ENCODE results near the gene RPS6KA1. TPM values are rescaled to one million over a fixed set of nuclear protein-coding genes. Genes with fewer than 3 reads are reported as not detected.
"Not testable (repeated sequence)": the region's sequence is repeated elsewhere in the genome, so short reads cannot be mapped to it uniquely, and the experiment has no call there.

RPS6KA1 gene
- total and polyA plus RNA-seq, 8 donors, result 13.6 to 32.2 (median 18.4) TPM

DNA sequence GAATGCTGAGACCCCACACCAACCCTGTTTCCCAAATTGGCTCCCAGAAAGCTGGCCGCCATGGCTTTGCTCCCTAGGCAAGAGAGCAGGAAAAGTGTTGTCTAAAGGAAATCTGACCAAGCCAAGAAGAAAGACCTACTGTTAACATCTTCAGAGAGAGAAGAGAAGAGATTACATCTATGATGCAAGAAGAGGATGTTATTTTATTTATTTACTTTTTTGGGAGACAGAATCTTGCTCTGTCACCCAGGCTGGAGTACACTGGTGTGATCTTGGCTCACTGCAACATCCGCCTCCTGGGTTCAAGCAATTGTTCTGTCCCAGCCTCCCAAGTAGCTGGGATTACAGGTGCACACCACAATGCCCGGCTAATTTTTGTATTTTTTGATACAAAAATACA is 35.6 kb upstream of the RPS6KA1 start:
- WGBS, 2 donors, result 85 to 93% methylated on average over 3 of the region's 3 CpGs
- intact Hi-C loops (cut with DNase I), result no loop called here

DNA sequence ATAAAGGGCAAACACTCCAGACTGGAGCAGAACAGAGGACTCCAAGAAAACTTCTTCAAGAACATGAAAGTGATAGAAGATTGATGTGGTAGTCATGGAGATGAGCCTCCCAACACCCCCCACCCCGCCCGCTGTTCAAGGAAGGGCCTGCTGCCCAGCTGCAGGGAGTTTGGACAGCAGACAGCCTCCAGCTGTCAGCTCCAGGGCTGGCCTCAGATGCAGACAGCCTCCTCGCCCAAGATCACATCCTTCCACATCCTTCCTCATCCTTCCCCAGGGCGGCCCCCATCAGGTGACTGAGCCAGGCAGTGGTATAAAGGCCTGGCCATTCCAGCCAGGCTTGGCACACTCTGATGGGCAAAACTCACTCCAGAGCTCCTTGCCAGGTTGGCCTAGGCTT is 32.7 kb upstream of the RPS6KA1 start:
- WGBS, 2 donors, result 76 to 88% methylated on average over 4 of the region's 4 CpGs
- ATAC-seq (no peak), DNase-seq (no peak), FAIRE-seq (no peak)
- intact Hi-C loops (cut with DNase I), result no loop called here
- H3K27ac ChIP-seq, result no peak overlapping the region
- H3K27me3 ChIP-seq, result no peaks in the 10 kb centered on the region
- H3K4me1 ChIP-seq, result peaks cover 0 to 6% (median 0%) of the 10 kb centered on the region in 3 donors
- TF ChIP-seq, protein P1, sequence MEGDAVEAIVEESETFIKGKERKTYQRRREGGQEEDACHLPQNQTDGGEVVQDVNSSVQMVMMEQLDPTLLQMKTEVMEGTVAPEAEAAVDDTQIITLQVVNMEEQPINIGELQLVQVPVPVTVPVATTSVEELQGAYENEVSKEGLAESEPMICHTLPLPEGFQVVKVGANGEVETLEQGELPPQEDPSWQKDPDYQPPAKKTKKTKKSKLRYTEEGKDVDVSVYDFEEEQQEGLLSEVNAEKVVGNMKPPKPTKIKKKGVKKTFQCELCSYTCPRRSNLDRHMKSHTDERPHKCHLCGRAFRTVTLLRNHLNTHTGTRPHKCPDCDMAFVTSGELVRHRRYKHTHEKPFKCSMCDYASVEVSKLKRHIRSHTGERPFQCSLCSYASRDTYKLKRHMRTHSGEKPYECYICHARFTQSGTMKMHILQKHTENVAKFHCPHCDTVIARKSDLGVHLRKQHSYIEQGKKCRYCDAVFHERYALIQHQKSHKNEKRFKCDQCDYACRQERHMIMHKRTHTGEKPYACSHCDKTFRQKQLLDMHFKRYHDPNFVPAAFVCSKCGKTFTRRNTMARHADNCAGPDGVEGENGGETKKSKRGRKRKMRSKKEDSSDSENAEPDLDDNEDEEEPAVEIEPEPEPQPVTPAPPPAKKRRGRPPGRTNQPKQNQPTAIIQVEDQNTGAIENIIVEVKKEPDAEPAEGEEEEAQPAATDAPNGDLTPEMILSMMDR (IDR thresholded peaks at IDR 0.05), result no peak
- no peak overlapping the region for H3K4me3 ChIP-seq
- no peaks in the 10 kb centered on the region for H3K9me3 ChIP-seq
- no peaks in the 10 kb centered on the region for H3K36me3 ChIP-seq

More for the DNA sequence above, 35.6 kb upstream of the RPS6KA1 start:
- Histone ChIP-seq H3K4me3 (no peak overlapping the region), H3K4me1 (no peaks in the 10 kb centered on the region), H3K27ac (no peak overlapping the region), H3K36me3 (no peaks in the 10 kb centered on the region), H3K9me3 (no peaks in the 10 kb centered on the region), H3K27me3 (no peaks in the 10 kb centered on the region)
- TF ChIP-seq, protein P1 (IDR thresholded peaks at IDR 0.05), result no peak
- ATAC-seq, result no peak
- no peak for DNase-seq
- no peak for FAIRE-seq

DNA sequence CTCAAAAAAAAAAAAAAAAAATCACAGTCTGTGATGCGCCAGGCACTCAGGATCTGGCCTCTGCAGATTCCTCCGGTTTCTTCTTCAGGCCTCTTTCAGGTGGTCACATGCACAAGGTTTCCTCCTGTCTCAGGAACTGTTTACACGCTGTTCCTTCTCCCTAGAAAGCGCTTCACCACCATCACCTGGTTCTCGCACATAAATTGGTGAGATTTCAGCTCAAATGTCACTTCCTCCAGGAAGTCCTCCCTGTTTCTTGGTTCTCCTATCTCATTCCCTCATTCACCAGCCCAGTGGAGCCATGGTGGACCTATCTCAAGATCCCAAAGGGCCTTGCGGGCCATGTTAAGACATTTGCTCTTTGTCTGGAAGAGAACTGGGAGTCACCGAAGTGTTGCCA is 30.7 kb upstream of the RPS6KA1 start:
- no peak for ATAC-seq
- no peaks in the 10 kb centered on the region for H3K27me3 ChIP-seq
- H3K36me3 ChIP-seq, result no peaks in the 10 kb centered on the region
- FAIRE-seq, result no peak
- DNase-seq, result no peak
- no peaks in the 10 kb centered on the region for H3K9me3 ChIP-seq
- no peak overlapping the region for H3K27ac ChIP-seq
- H3K4me3 ChIP-seq, result no peak overlapping the region
- intact Hi-C loops (cut with DNase I), result no loop called here
- TF ChIP-seq, protein P1 (IDR thresholded peaks at IDR 0.05), result no peak
- WGBS, 2 donors, result 88 to 95% methylated on average over 7 of the region's 7 CpGs
- peaks cover 0 to 8% (median 0%) of the 10 kb centered on the region in 3 donors for H3K4me1 ChIP-seq

DNA sequence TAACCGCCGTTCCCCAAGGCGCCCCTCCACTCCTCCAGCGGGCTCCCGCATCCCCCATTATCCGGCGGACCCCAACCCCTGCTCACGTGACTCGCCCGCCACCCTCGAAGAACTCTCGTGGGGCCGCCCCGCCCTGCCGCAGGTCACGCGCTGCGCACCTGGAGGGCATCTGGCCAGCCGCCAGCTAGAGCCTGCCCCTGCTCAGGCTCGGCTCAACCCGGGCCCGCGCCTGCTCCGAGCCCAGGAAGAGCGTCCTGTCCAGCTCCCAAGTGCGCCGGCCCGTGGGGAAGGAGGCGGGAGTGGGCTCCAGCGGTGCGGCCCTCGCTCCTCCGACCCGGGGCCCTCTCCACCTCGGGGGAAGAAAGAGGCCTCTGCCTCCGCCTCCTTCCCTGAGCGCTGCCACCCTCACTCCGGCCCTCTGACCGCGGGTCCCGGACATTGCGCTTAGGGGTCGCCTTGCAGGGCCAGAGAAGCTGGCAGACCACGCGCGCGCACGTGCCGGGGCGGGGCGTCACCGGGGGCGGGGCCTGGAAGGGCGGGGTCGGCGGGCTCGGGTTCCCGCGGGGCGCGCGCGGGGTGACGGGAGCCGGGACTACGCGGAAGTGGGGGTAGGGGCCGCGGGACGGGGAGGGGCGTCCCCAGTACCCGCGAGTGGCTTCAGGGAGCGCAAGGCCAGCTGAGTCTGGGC is 28.9 kb upstream of the RPS6KA1 start:
- FAIRE-seq, result no peak

DNA sequence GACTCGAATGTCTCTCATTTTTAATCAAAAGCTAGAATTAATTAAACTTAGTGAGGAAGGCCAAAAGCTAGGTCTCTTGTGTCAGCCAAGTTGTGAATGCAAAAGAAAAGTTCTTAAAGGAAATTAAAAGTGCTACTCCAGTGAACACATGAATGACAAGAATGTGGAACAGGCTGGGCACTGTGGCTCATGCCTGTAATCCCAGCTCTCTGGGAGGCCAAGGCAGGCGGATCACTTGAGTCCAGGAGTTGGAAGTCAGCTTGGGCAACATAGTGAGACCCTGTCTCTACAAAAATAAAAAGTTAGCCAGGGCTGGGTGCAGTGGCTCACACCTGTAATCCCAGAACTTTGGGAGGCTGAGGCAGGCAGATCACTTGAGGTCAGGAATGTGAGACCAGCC is 18.9 kb upstream of the RPS6KA1 start:
- ATAC-seq; H3K9me3 ChIP-seq; H3K27me3 ChIP-seq; H3K27ac ChIP-seq; H3K36me3 ChIP-seq; FAIRE-seq; H3K4me1 ChIP-seq; H3K4me3 ChIP-seq; intact Hi-C loops (cut with DNase I): not testable (repeated sequence)
- DNase-seq, result peak in 1 of 6 donors; percentile 2
- WGBS, 2 donors, result 61 to 72% methylated on average over 2 of the region's 2 CpGs

More for the DNA sequence above, 28.9 kb upstream of the RPS6KA1 start:
- TF ChIP-seq, protein P1 (IDR thresholded peaks at IDR 0.05), result no peak
- Histone ChIP-seq H3K27ac (peak overlapping the region; percentile 90 to 97 (median 96)), H3K27me3 (no peaks in the 10 kb centered on the region), H3K4me1 (peaks cover 0 to 8% (median 0%) of the 10 kb centered on the region in 3 donors), H3K9me3 (no peaks in the 10 kb centered on the region), H3K36me3 (no peaks in the 10 kb centered on the region), H3K4me3 (peak overlapping the region; percentile 59 to 79 (median 66))
- 0 to 1% methylated on average over 39 to 74 of the region's 74 CpGs for WGBS, 2 donors
- peak; percentile 91 to 97 (median 92) for ATAC-seq
- intact Hi-C loops (cut with DNase I), result no loop called here
- peak; percentile 67 to 99 (median 92) for DNase-seq

DNA sequence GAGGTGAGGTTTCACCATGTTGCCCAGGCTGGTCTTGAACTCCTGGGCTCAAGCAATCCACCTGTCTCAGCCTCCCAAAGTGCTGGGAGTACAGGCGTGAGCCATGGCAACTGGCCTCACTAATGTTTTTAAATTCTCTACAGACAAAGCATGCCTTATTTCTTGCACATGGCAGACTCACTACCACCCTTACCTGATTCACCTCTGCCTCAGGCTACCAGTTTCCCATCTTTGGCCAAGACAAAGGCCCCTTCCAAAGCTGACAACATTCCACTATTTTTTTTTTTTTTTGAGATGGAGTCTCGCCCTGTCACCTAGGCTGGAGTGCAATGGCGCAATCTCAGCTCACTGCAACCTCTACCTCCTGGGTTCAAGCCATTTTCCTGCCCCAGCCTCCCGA is 13.7 kb upstream of the RPS6KA1 start:
- WGBS, 2 donors, result 83 to 88% methylated on average over 4 of the region's 4 CpGs
- H3K4me3 ChIP-seq; intact Hi-C loops (cut with DNase I); FAIRE-seq; H3K27me3 ChIP-seq; DNase-seq; ATAC-seq; H3K9me3 ChIP-seq; H3K27ac ChIP-seq; H3K4me1 ChIP-seq; H3K36me3 ChIP-seq: not testable (repeated sequence)

Data from pancreas (tissue), 10 donors.